Activated CD4-positive, alpha-beta T cell treated with anti-CD3 and anti-CD28 coated beads, Interleukin-2, amount 10 ng/mL, durations not matched to agents 7 days and 5 days (primary cell): Measurements from ENCODE around the gene CSF2. TPM values are rescaled to one million over a fixed set of nuclear protein-coding genes. Genes with fewer than 3 reads are reported as not detected.
A peak's percentile ranks its signal among the peaks of the same experiment; 100 is the strongest.

ENCODE experiments used
- CTCF ChIA-PET: fragments of 350-600 bp; sonication (Branson Sonifier 250); formaldehyde crosslinking; loops from one replicate; lab custom pipeline; 2021; ENCODE audit warnings: antibody characterized with exemption; lab: Charles Lee
- POLR2A ChIA-PET: fragments of 350-600 bp; sonication (Branson Sonifier 250); formaldehyde crosslinking; loops from one replicate; lab custom pipeline; 2021; ENCODE audit warnings: antibody characterized with exemption; lab: Charles Lee
- DNase-seq: peaks from one replicate; pipeline ENCODE4 v3.0.0-alpha.2; 2020
- H3K27ac Mint-ChIP-seq: one replicate; pipeline ENCODE4 v1.8.0; 2021; ENCODE audit warnings: mild to moderate bottlenecking, moderate library complexity, mixed read lengths
- H3K27me3 Mint-ChIP-seq: one replicate; pipeline ENCODE4 v1.8.0; 2021; ENCODE audit warnings: mixed read lengths
- H3K36me3 Mint-ChIP-seq: one replicate; pipeline ENCODE4 v1.8.0; 2021; ENCODE audit warnings: low read depth, mixed read lengths
- H3K4me1 Mint-ChIP-seq: one replicate; pipeline ENCODE4 v1.8.0; 2021; ENCODE audit warnings: mixed read lengths
- H3K4me3 Mint-ChIP-seq: one replicate; pipeline ENCODE4 v1.8.0; 2021; ENCODE audit warnings: mild to moderate bottlenecking, moderate library complexity, mixed read lengths
- H3K9me3 Mint-ChIP-seq: one replicate; pipeline ENCODE4 v1.8.0; 2021; ENCODE audit warnings: mixed read lengths
- total RNA-seq, 2 experiments: library from RNA; stranded (reverse); gene quantifications; one replicate each; pipeline ENCODE4 v1.2.3, GENCODE V29; 2021

Gene CSF2
- total RNA-seq, 2 experiments from 2014 or later: 2.9 to 4.7 TPM

GRCh38 chr5:132074772-132075718 is 1.5 kb downstream of the CSF2 start:
- no peaks in the 10 kb centered on the region for H3K36me3 Mint-ChIP-seq
- POLR2A ChIA-PET: no interaction called here

GRCh38 chr5:132075719-132076077 is 2.1 kb downstream of the CSF2 start:
- Mint-ChIP-seq H3K27ac (no peak overlapping the region), H3K27me3 (no peaks in the 10 kb centered on the region), H3K4me3 (no peak overlapping the region), H3K9me3 (no peaks in the 10 kb centered on the region), H3K4me1 (peaks cover 38% of the 10 kb centered on the region), H3K36me3 (no peaks in the 10 kb centered on the region)
- CTCF ChIA-PET: interaction anchor here (0.6 to 1.7 kb wide), 5 partner anchors 9 to 18 kb away, joined by 3 to 4 read pairs (median 3); no protein-coding TSS in a partner anchor
- no peak for DNase-seq
- POLR2A ChIA-PET: no interaction called here

More at GRCh38 chr5:132074772-132075718, 1.5 kb downstream of the CSF2 start:
- Mint-ChIP-seq H3K4me1 (peaks cover 41% of the 10 kb centered on the region), H3K4me3 (no peak overlapping the region), H3K27me3 (no peaks in the 10 kb centered on the region), H3K9me3 (no peaks in the 10 kb centered on the region), H3K27ac (peak overlapping the region; percentile 74)
- peak; percentile 21 for DNase-seq
- CTCF ChIA-PET: interaction anchor here (0.6 to 1.9 kb wide), 9 partner anchors 9 to 327 kb away, joined by 3 to 8 read pairs (median 4); no protein-coding TSS in a partner anchor

GRCh38 chr5:132076202-132076830 is 2.7 kb downstream of the CSF2 start:
- Mint-ChIP-seq H3K27ac (no peak overlapping the region), H3K4me3 (no peak overlapping the region), H3K36me3 (no peaks in the 10 kb centered on the region), H3K27me3 (no peaks in the 10 kb centered on the region), H3K9me3 (no peaks in the 10 kb centered on the region), H3K4me1 (peaks cover 32% of the 10 kb centered on the region)
- CTCF ChIA-PET: interaction anchor here (0.6 to 1.7 kb wide), 3 partner anchors 11 to 17 kb away, joined by 3 read pairs; no protein-coding TSS in a partner anchor
- DNase-seq: no peak
- POLR2A ChIA-PET: no interaction called here

DNA sequence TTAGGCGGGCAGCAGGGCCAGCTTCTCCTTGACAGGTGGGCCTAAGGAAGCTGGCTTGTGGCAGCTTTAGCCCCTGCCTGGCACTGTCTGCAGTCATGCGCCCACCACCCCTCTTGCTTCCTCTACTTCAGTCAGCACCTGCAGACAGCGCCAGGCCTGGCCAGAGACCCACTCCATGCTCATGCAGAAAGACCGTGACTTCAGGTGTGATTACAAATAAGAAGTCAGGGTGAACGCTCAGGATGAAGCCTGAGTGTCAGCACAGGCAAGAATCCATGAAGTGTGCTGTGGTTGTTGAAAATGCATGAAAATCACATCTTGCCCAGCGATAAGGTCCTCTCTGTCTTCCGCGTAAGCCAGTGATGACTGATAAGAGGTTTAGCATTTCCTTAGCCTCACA is 3.4 kb downstream of the CSF2 start:
- Mint-ChIP-seq H3K4me3 (no peak overlapping the region), H3K27me3 (no peaks in the 10 kb centered on the region), H3K36me3 (no peaks in the 10 kb centered on the region), H3K27ac (peak overlapping the region; percentile 27), H3K4me1 (peaks cover 33% of the 10 kb centered on the region), H3K9me3 (no peaks in the 10 kb centered on the region)
- POLR2A ChIA-PET: no interaction called here
- no peak for DNase-seq
- CTCF ChIA-PET: interaction anchor here (0.8 to 1.0 kb wide), 3 partner anchors 14 to 57 kb away, joined by 3 to 4 read pairs (median 4); no protein-coding TSS in a partner anchor

DNA sequence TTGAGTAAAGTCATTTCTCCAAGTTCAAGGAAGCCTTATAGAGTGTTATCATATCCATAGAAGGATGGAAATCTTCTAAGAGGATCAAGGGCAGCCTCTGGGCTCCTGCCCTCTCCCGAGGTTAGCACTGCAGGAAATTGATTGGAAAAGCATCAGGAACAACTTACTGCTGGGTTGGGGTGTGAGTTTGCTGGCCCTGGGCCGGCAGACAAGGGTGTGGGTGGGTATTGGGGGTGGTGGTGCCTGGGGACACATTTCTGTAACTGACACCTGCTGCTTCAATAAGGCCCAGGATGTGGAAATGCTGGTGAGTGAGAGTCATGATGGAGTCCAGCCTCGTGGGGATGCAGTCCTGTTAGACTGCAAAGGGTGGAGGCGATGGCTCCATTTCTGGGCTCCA is 5.5 kb downstream of the CSF2 start:
- no peaks in the 10 kb centered on the region for H3K27me3 Mint-ChIP-seq
- no peaks in the 10 kb centered on the region for H3K36me3 Mint-ChIP-seq
- H3K9me3 Mint-ChIP-seq: no peaks in the 10 kb centered on the region
- CTCF ChIA-PET: interaction anchor here (0.9 to 1.4 kb wide), 3 partner anchors 16 to 111 kb away, joined by 3 to 4 read pairs (median 3); no protein-coding TSS in a partner anchor
- no peak overlapping the region for H3K4me3 Mint-ChIP-seq
- peak overlapping the region; percentile 74 for H3K27ac Mint-ChIP-seq
- POLR2A ChIA-PET: no interaction called here
- peaks cover 52% of the 10 kb centered on the region for H3K4me1 Mint-ChIP-seq
- DNase-seq: no peak

DNA sequence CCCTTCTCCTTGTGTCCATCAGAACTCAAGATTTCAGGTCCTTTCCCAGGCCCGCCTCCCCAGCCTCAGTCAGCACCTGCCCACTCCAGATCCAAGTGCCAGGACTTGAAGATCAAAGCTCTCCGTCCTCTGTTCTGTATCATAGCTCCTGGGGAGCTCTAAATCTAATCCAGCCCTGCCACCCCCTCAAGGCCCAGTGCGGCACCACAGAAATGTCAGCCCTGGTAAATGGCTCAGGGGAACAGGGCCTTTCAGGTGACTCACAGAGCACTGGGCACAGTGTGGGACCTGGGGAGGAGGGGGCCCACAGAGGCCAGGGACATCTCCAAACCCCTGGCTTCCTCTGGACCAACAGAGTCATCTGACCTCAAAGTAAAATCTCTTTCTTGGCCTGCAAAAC is 6.0 kb downstream of the CSF2 start:
- Mint-ChIP-seq H3K4me3 (no peak overlapping the region), H3K9me3 (no peaks in the 10 kb centered on the region), H3K36me3 (no peaks in the 10 kb centered on the region), H3K27me3 (no peaks in the 10 kb centered on the region), H3K4me1 (peaks cover 53% of the 10 kb centered on the region), H3K27ac (no peak overlapping the region)
- CTCF ChIA-PET: interaction anchor here (1.1 to 1.4 kb wide), 3 partner anchors 14 to 110 kb away, joined by 3 to 5 read pairs (median 4); no protein-coding TSS in a partner anchor
- POLR2A ChIA-PET: no interaction called here
- DNase-seq: no peak

- POLR2A ChIA-PET: no interaction called here
- CTCF ChIA-PET: interaction anchor here (0.9 to 3.0 kb wide), 5 partner anchors 13 to 109 kb away, joined by 3 to 8 read pairs (median 3); no protein-coding TSS in a partner anchor
- Mint-ChIP-seq H3K9me3 (no peaks in the 10 kb centered on the region), H3K36me3 (peaks cover 1% of the 10 kb centered on the region), H3K4me3 (no peak overlapping the region), H3K27ac (no peak overlapping the region), H3K4me1 (peaks cover 51% of the 10 kb centered on the region), H3K27me3 (no peaks in the 10 kb centered on the region)
- DNase-seq: no peak
Measured at GRCh38 chr5:132080595-132080994, 7.0 kb downstream of the CSF2 start.

DNA sequence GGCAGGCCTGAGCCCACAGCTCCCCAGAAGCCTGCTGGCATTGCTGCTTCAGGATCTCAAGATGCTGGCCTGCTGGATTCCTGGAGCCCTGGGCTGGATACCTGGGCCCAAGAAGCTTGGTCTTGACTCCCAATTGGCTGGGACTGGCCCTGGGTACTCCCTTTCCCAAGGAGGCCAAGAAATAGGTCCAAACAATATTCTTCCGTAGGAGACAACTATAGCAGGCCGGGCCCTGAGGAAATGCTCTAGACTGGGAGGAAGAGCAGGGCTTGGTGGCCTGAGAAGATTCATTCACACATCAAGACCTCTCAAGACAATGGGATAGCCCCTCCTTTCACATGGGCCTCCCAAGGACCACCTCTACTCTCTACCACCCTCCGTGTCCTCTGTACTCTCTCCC is 7.9 kb downstream of the CSF2 start:
- ChIA-PET POLR2A (no interaction called here), CTCF (interaction anchor here (0.9 to 3.0 kb wide), 4 partner anchors 10 to 19 kb away, joined by 3 to 8 read pairs (median 4); no protein-coding TSS in a partner anchor)
- no peaks in the 10 kb centered on the region for H3K27me3 Mint-ChIP-seq
- no peak for DNase-seq
- peaks cover 1% of the 10 kb centered on the region for H3K36me3 Mint-ChIP-seq
- H3K4me3 Mint-ChIP-seq: no peak overlapping the region
- no peaks in the 10 kb centered on the region for H3K9me3 Mint-ChIP-seq
- peaks cover 50% of the 10 kb centered on the region for H3K4me1 Mint-ChIP-seq
- H3K27ac Mint-ChIP-seq: peak overlapping the region; percentile 68

DNA sequence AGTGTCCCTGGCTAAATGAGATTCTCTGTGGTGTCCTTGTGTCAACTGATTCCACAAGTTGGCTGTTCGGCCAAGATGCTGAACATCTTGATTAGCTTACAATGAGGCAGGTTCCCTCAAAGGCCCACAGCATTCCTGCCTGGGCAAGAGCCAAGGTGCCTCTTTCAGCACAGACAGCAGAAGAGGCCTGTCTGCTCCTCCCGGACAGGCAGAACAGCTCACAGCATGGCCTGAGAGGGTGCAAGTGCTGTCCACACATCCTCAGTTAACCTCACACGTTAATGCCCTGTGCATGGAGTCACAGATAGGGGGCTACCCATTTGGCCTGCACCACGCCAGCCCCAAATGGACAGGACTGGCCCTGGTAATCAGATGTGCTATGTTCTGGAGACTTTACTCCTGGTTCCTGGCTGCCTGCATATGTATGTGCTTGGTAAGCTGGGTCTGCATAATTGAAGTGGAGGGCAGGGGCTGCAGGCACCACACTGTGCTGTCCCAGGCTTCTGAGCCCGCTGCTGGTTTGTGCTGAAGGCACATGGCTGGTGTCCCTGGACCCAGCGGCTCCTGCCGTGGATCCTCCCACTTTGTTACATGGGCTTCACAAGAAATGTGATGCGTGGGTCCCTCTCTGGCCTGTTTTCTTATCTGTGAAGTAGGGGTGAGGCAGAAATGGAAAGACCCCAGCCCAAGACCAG is 8.9 kb downstream of the CSF2 start:
- Mint-ChIP-seq H3K9me3 (no peaks in the 10 kb centered on the region), H3K4me1 (peaks cover 43% of the 10 kb centered on the region), H3K36me3 (peaks cover 1% of the 10 kb centered on the region), H3K4me3 (no peak overlapping the region), H3K27me3 (no peaks in the 10 kb centered on the region), H3K27ac (peak overlapping the region; percentile 81)
- POLR2A ChIA-PET: no interaction called here
- CTCF ChIA-PET: interaction anchor here (0.6 to 3.0 kb wide), 6 partner anchors 11 to 1010 kb away, joined by 3 to 8 read pairs (median 4); no protein-coding TSS in a partner anchor
- DNase-seq: no peak

DNA sequence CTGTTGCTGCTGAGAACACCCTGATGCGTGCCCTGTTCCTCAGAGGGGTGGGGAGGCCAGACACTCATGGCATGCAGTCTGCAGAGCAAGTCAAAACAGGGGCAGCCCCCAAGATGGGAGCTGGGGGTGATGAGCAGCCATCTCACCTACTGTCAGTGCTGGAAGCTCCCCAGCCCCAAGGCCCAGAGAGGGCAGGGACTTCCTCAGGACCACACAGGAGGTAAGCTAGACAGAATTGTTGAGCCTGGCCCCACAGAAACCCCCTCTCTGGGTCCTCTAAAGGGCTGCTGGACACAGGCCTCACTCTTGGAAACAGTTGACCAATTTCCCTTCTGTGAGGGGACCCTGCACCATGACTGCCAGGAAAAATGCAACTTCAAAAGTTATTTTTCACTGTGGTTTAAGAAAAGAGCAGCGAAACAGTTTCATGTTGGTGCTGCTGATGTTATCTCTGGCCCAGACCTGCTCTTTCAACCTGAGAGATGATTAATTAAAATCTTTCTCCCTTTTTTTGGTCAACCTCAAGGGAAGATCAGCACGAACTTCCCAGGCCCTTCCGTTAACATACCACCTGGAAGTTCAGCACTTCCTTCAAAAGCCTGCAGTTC is 9.6 kb downstream of the CSF2 start:
- peaks cover 43% of the 10 kb centered on the region for H3K4me1 Mint-ChIP-seq
- H3K27me3 Mint-ChIP-seq: no peaks in the 10 kb centered on the region
- no peaks in the 10 kb centered on the region for H3K9me3 Mint-ChIP-seq
- POLR2A ChIA-PET: no interaction called here
- peak overlapping the region; percentile 81 for H3K27ac Mint-ChIP-seq
- DNase-seq: no peak
- H3K4me3 Mint-ChIP-seq: no peak overlapping the region
- CTCF ChIA-PET: interaction anchor here (0.7 to 3.0 kb wide), 4 partner anchors 15 to 237 kb away, joined by 3 to 8 read pairs (median 4); no protein-coding TSS in a partner anchor
- H3K36me3 Mint-ChIP-seq: peaks cover 1% of the 10 kb centered on the region

- peaks cover 46% of the 10 kb centered on the region for H3K4me1 Mint-ChIP-seq
- ChIA-PET POLR2A (no interaction called here), CTCF (interaction anchor here (1.0 kb wide), 2 partner anchors 21 kb away, joined by 4 read pairs; no protein-coding TSS in a partner anchor)
- H3K9me3 Mint-ChIP-seq: peaks cover 8% of the 10 kb centered on the region
- DNase-seq: no peak
- no peaks in the 10 kb centered on the region for H3K27me3 Mint-ChIP-seq
- H3K4me3 Mint-ChIP-seq: no peak overlapping the region
- peak overlapping the region; percentile 69 for H3K27ac Mint-ChIP-seq
- peaks cover 5% of the 10 kb centered on the region for H3K36me3 Mint-ChIP-seq
Measured at GRCh38 chr5:132085686-132086085, 12.1 kb downstream of the CSF2 start.
